Activated CD8-positive, alpha-beta T cell treated with anti-CD3 and anti-CD28 coated beads for 36 hours (primary cell): ENCODE measurements around the gene ORAI2. TPM values are rescaled to one million over a fixed set of nuclear protein-coding genes. Genes with fewer than 3 reads are reported as not detected.

Experiments
- ATAC-seq: fragments of 200-7000 bp; cut with Tn5 transposase; one replicate; pipeline ENCODE4 v1.10.0; 2021; ENCODE audit warnings: mild to moderate bottlenecking, moderate library complexity
- CTCF ChIA-PET: fragments of 350-600 bp; sonication (Branson Sonifier 250); formaldehyde crosslinking; loops from one replicate; lab custom pipeline; 2021; ENCODE audit warnings: antibody characterized with exemption; lab: Charles Lee
- POLR2A ChIA-PET: fragments of 350-600 bp; sonication (Branson Sonifier 250); formaldehyde crosslinking; loops from one replicate; lab custom pipeline; 2021; ENCODE audit warnings: antibody characterized with exemption; lab: Charles Lee
- DNase-seq: peaks from one replicate; pipeline ENCODE4 v3.0.0-alpha.2; 2020
- H3K27ac Mint-ChIP-seq: one replicate; pipeline ENCODE4 v1.8.0; 2021; ENCODE audit warnings: mild to moderate bottlenecking, mixed read lengths
- H3K27me3 Mint-ChIP-seq: one replicate; pipeline ENCODE4 v1.8.0; 2021; ENCODE audit warnings: mixed read lengths
- H3K36me3 Mint-ChIP-seq: one replicate; pipeline ENCODE4 v1.8.0; 2021; ENCODE audit warnings: low read depth, mixed read lengths
- H3K4me1 Mint-ChIP-seq: one replicate; pipeline ENCODE4 v1.8.0; 2021; ENCODE audit warnings: low read depth, mixed read lengths
- H3K4me3 Mint-ChIP-seq: one replicate; pipeline ENCODE4 v1.8.0; 2021; ENCODE audit warnings: mild to moderate bottlenecking, moderate library complexity, mixed read lengths
- H3K9me3 Mint-ChIP-seq: one replicate; pipeline ENCODE4 v1.8.0; 2021; ENCODE audit warnings: mixed read lengths
- CTCF ChIP-seq: fragments of 200-600 bp; IDR thresholded peaks from one replicate; pipeline ENCODE4 v1.8.0; 2022; ENCODE audit warnings: antibody characterized with exemption, mild to moderate bottlenecking
- intact Hi-C: fragments of 100-400 bp; cut with micrococcal nuclease; formaldehyde crosslinking; loops from one replicate; pipeline ENCODE4 v1.10.0; 2022
- total RNA-seq, 2 experiments: library from RNA; stranded (reverse); gene quantifications; one replicate each; pipeline ENCODE4 v1.2.3, GENCODE V29; 2021

ORAI2 gene
- total RNA-seq, 2 experiments from 2014 or later = 29.4 to 35.8 TPM

- no peak for TF ChIP-seq CTCF
- intact Hi-C loops = no loop called here
- ATAC-seq = no peak
Measured at GRCh38 chr7:102392330-102392729, 41.0 kb upstream of the ORAI2 start.

GRCh38 chr7:102393467-102393866 lies 39.9 kb upstream of the ORAI2 start:
- Mint-ChIP-seq H3K9me3 (no peaks in the 10 kb centered on the region), H3K4me1 (peaks cover 14% of the 10 kb centered on the region), H3K27me3 (no peaks in the 10 kb centered on the region), H3K36me3 (peaks cover 19% of the 10 kb centered on the region), H3K27ac (no peak overlapping the region), H3K4me3 (no peak overlapping the region)
- TF ChIP-seq CTCF = no peak
- CTCF ChIA-PET = interaction anchor here (3.8 to 4.9 kb wide), 2 partner anchors 12 to 114 kb away, joined by 24 to 30 read pairs; no protein-coding TSS in a partner anchor
- ATAC-seq = no peak
- intact Hi-C loops = no loop called here
- DNase-seq = no peak
- POLR2A ChIA-PET = interaction anchor here (0.6 kb wide), 1 partner anchor 39 kb away, joined by 3 read pairs; no protein-coding TSS in a partner anchor

More at GRCh38 chr7:102392330-102392729, 41.0 kb upstream of the ORAI2 start:
- Mint-ChIP-seq H3K4me3 (no peak overlapping the region), H3K4me1 (peaks cover 11% of the 10 kb centered on the region), H3K27me3 (no peaks in the 10 kb centered on the region), H3K27ac (no peak overlapping the region), H3K9me3 (no peaks in the 10 kb centered on the region), H3K36me3 (peaks cover 17% of the 10 kb centered on the region)
- ChIA-PET CTCF (interaction anchor here (1.2 to 4.9 kb wide), 3 partner anchors 11 to 113 kb away, joined by 4 to 30 read pairs (median 24); no protein-coding TSS in a partner anchor), POLR2A (no interaction called here)
- DNase-seq = no peak

GRCh38 chr7:102395592-102395872 lies 37.8 kb upstream of the ORAI2 start:
- H3K4me3 Mint-ChIP-seq = peak overlapping the region; percentile 91
- no peak for TF ChIP-seq CTCF
- peaks cover 16% of the 10 kb centered on the region for H3K4me1 Mint-ChIP-seq
- ATAC-seq = peak; percentile 7
- H3K27ac Mint-ChIP-seq = peak overlapping the region; percentile 70
- intact Hi-C loops = no loop called here
- CTCF ChIA-PET = interaction anchor here (1.0 to 4.9 kb wide), 7 partner anchors 9 to 1080 kb away, joined by 3 to 30 read pairs (median 4); partner anchors contain the start of gene ORAI2
- H3K27me3 Mint-ChIP-seq = no peaks in the 10 kb centered on the region
- no peak for DNase-seq
- no peaks in the 10 kb centered on the region for H3K9me3 Mint-ChIP-seq
- POLR2A ChIA-PET = interaction anchor here (0.6 to 3.7 kb wide), 7 partner anchors 9 to 70 kb away, joined by 3 to 24 read pairs (median 9); partner anchors contain the start of genes ALKBH4, LRWD1 and ORAI2
- H3K36me3 Mint-ChIP-seq = peaks cover 26% of the 10 kb centered on the region

GRCh38 chr7:102395873-102396709 lies 37.3 kb upstream of the ORAI2 start, which contains the start of gene PRKRIP1:
Gene PRKRIP1, plus strand, starts transcription at chr7:102396363. Its CDS starts 49 bp downstream, at chr7:102396412.
- ATAC-seq = peak; percentile 96
- peak; percentile 96 for DNase-seq
- peaks cover 16% of the 10 kb centered on the region for H3K4me1 Mint-ChIP-seq
- ChIA-PET CTCF (interaction anchor here (0.7 to 2.3 kb wide), 10 partner anchors 9 to 1081 kb away, joined by 3 to 8 read pairs (median 4); partner anchors contain the start of gene ORAI2), POLR2A (interaction anchor here (0.6 to 3.7 kb wide), 13 partner anchors 10 to 69 kb away, joined by 3 to 24 read pairs (median 5); partner anchors contain the start of genes ALKBH4, LRWD1 and ORAI2)
- peak within 1 kb of the TSS; percentile 91 for H3K4me3 Mint-ChIP-seq
- H3K27me3 Mint-ChIP-seq = no peaks in the 10 kb centered on the region
- no peaks in the 10 kb centered on the region for H3K9me3 Mint-ChIP-seq
- H3K27ac Mint-ChIP-seq = peak within 1 kb of the TSS; percentile 90
- peaks cover 30% of the 10 kb centered on the region for H3K36me3 Mint-ChIP-seq
- no peak for TF ChIP-seq CTCF
- intact Hi-C loops = no loop called here
